ENCODE results near the gene CYBC1. TPM values are rescaled to one million over a fixed set of nuclear protein-coding genes. Genes with fewer than 3 reads are reported as not detected.

CYBC1 gene
- total RNA-seq, 1 donor from 2014 or later: 268 TPM

DNA sequence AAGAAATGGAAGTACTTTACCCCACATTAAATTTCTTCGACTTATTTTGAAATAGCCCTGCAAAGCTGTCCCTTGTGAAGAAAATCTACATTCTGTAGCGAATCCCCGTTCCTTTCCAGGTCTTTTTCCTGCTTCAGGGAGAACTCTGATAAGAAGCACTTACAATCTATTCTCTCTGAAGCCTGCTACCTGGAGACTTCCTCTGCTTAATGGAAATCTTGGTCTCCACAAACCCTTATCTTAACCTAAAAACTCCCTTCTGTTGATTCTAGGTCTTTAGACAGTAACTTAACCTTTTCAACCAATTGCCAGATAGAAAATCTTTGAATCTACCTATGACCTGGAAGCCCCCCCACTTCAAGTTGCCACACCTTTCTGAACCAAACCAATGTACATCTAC lies 1.6 kb upstream of the CYBC1 start:
- H3K36me3 Mint-ChIP-seq (ENCODE audit: low read depth): peaks cover 20% of the 10 kb centered on the region
- H3K27me3 Mint-ChIP-seq: no peaks in the 10 kb centered on the region
- H3K9me3 Mint-ChIP-seq: no peaks in the 10 kb centered on the region
- H3K27ac Mint-ChIP-seq: peak overlapping the region; percentile 95
- DNase-seq: no peak
- H3K4me3 Mint-ChIP-seq: peak overlapping the region; percentile 89
- intact Hi-C loops (cut with micrococcal nuclease): loop anchor here (5.0 to 10.0 kb wide), 3 partner anchors 195 to 303 kb away; partner anchors contain the start of genes TBCD and WDR45B
- H3K4me1 Mint-ChIP-seq: peaks cover 27% of the 10 kb centered on the region

GRCh38 chr17:82449883-82450356 lies 632 bp downstream of the CYBC1 start:
- H3K27ac Mint-ChIP-seq: peak overlapping the region; percentile 95
- H3K36me3 Mint-ChIP-seq (ENCODE audit: low read depth): peaks cover 33% of the 10 kb centered on the region
- no peaks in the 10 kb centered on the region for H3K27me3 Mint-ChIP-seq
- H3K4me3 Mint-ChIP-seq: peak overlapping the region; percentile 89
- no peaks in the 10 kb centered on the region for H3K9me3 Mint-ChIP-seq
- H3K4me1 Mint-ChIP-seq: peaks cover 20% of the 10 kb centered on the region
- peak; percentile 78 for DNase-seq
- intact Hi-C loops (cut with micrococcal nuclease): loop anchor here (1.0 to 10.0 kb wide), 7 partner anchors 8 to 305 kb away; partner anchors contain the start of genes HEXD, NARF, OGFOD3 and TBCD

- Mint-ChIP-seq H3K9me3 (no peaks in the 10 kb centered on the region), H3K36me3 (ENCODE audit: low read depth) (peaks cover 34% of the 10 kb centered on the region), H3K27ac (peak overlapping the region; percentile 95), H3K4me3 (peak overlapping the region; percentile 89), H3K27me3 (no peaks in the 10 kb centered on the region), H3K4me1 (peaks cover 20% of the 10 kb centered on the region)
- intact Hi-C loops (cut with micrococcal nuclease): loop anchor here (1.0 kb wide), 2 partner anchors 31 to 105 kb away; partner anchors contain the start of genes HEXD and OGFOD3
- DNase-seq: peak; percentile 93
Measured at GRCh38 chr17:82449131-82449882, 1.2 kb downstream of the CYBC1 start.

DNA sequence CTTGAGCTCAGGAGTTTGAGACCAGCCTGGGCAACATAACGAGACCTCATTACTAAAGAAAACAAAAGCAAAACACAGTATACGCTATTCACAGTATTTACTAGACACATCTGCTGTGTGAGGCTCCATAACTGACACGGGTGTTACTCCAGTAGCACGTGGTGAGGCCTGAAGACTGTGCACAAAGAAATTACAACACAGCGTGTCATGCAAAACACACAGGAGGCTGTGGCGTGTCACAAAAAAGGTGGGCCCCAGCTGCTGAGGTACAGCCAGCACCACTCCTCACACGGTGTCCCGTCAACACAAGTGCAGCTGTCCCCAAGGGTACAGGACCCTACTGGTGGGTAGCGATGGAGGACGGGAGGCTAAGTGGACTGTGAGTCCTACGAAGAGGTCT lies 2.7 kb downstream of the CYBC1 start:
- peak overlapping the region; percentile 63 for H3K4me3 Mint-ChIP-seq
- peaks cover 36% of the 10 kb centered on the region for H3K36me3 Mint-ChIP-seq (ENCODE audit: low read depth)
- no peak for DNase-seq
- no peaks in the 10 kb centered on the region for H3K27me3 Mint-ChIP-seq
- intact Hi-C loops (cut with micrococcal nuclease): no loop called here
- H3K27ac Mint-ChIP-seq: peak overlapping the region; percentile 52
- no peaks in the 10 kb centered on the region for H3K9me3 Mint-ChIP-seq
- peaks cover 18% of the 10 kb centered on the region for H3K4me1 Mint-ChIP-seq

GRCh38 chr17:82446649-82447048 lies 3.9 kb downstream of the CYBC1 start:
- Mint-ChIP-seq H3K36me3 (ENCODE audit: low read depth) (peaks cover 36% of the 10 kb centered on the region), H3K4me1 (peaks cover 9% of the 10 kb centered on the region), H3K27ac (peak overlapping the region; percentile 48), H3K4me3 (peak overlapping the region; percentile 26), H3K9me3 (no peaks in the 10 kb centered on the region), H3K27me3 (no peaks in the 10 kb centered on the region)
- intact Hi-C loops (cut with micrococcal nuclease): no loop called here
- no peak for DNase-seq

- Mint-ChIP-seq H3K9me3 (no peaks in the 10 kb centered on the region), H3K36me3 (ENCODE audit: low read depth) (peaks cover 38% of the 10 kb centered on the region), H3K4me3 (no peak overlapping the region), H3K27me3 (no peaks in the 10 kb centered on the region), H3K27ac (no peak overlapping the region), H3K4me1 (peaks cover 4% of the 10 kb centered on the region)
- intact Hi-C loops (cut with micrococcal nuclease): no loop called here
- DNase-seq: no peak
Measured at GRCh38 chr17:82446124-82446523, 4.4 kb downstream of the CYBC1 start.

GRCh38 chr17:82445542-82445941 lies 5.0 kb downstream of the CYBC1 start:
- Mint-ChIP-seq H3K4me3 (no peak overlapping the region), H3K36me3 (ENCODE audit: low read depth) (peaks cover 39% of the 10 kb centered on the region), H3K9me3 (no peaks in the 10 kb centered on the region), H3K4me1 (peaks cover 3% of the 10 kb centered on the region), H3K27me3 (no peaks in the 10 kb centered on the region), H3K27ac (no peak overlapping the region)
- DNase-seq: no peak
- intact Hi-C loops (cut with micrococcal nuclease): no loop called here

DNA sequence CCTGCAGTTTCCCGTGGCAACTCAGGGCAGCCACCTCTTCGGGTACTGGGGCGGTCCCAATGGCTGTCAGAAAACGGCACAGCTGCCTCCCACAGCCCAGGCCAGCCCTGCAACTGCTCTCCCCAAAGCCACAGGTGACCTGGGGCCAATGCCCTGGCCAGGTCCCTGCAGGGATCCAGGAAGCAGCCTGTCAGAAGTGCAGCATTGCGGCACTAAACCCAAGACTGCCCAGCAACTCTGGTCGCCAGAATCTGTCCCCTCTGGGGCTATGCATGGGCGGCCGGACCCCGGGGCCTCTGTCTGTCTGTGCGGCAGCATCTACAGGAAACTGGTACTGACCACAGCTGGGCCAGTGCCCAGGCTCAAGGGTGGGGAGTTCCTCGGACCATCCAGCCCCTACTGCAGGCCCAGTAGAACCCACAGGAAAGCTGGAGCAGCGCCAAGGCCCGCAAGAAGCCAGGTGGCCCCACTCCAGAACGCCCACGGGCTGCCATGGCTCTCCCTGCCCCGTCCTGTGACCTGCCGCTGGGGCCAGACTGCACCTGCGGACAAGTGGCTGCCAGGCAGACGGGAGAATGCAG lies 5.5 kb downstream of the CYBC1 start:
- intact Hi-C loops (cut with micrococcal nuclease): no loop called here
- Mint-ChIP-seq H3K4me3 (no peak overlapping the region), H3K36me3 (ENCODE audit: low read depth) (peaks cover 42% of the 10 kb centered on the region), H3K9me3 (no peaks in the 10 kb centered on the region), H3K27me3 (no peaks in the 10 kb centered on the region), H3K27ac (no peak overlapping the region), H3K4me1 (peaks cover 3% of the 10 kb centered on the region)
- no peak for DNase-seq

DNA sequence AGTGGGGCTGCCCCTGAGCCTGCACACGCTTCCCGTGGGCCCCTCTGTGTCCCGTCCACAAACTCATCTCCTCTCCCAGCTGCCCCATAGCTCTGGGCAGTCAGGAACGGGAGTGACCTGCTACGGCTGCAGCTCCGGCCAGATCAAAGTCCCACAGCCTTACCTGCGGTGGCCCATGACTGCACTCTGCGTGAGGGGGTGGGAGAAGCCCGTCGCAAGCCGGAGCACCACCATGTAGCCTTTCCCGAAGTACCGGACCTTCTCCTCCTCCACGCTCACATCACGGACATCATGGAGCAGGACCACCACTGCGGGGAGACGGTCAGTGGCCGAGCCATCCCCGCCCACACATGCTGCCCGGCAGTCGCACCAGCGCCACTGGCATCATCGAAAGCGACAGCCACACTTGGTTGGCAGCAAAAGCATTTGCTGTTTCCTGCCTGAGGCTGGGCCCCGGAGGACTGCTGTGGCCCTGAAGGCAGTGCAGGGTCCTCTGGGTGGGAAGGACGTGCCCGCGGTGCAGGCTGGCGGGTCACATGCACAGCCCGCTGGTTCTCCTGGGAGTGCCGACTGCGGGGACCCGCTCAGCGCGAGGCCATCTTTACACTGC lies 6.2 kb downstream of the CYBC1 start:
- Mint-ChIP-seq H3K36me3 (ENCODE audit: low read depth) (peaks cover 37% of the 10 kb centered on the region), H3K9me3 (no peaks in the 10 kb centered on the region), H3K27ac (no peak overlapping the region), H3K4me3 (no peak overlapping the region), H3K4me1 (peaks cover 3% of the 10 kb centered on the region), H3K27me3 (no peaks in the 10 kb centered on the region)
- intact Hi-C loops (cut with micrococcal nuclease): no loop called here
- no peak for DNase-seq

DNA sequence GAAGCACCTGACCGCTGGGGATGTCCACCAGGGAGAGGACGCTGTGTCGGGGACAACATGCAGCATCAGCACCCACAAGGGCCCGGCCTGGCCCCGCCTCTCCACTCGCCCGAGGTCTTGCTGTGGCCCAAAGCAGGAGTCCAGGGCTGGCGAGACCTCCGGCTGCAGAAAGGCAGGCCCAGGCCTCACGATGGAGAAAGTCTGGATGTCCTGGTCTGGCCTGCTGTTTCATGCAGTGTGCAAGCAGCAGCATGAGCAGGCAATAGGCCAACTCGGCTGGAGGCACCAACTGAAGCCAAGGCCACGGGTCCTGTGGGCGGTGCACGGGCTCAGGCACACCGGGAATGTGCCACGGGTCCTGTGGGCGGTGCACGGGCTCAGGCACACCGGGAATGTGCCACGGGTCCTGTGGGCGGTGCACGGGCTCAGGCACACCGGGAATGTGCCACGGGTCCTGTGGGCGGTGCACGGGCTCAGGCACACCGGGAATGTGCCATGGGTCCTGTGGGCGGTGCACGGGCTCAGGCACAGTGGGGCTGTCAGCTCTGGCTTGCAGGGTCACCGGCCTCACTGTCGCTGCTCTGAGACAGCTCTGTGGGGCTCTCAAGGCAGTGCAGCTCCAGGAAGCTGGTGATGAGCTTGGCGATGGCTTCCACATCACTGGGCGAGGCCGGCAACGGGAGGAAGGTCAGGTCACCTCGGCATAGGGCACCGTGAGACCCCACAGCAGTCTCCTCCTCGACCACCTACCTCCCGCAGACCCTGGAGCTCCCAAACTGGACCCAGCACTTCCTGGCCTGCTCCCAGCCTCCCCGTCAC lies 6.9 kb downstream of the CYBC1 start:
- H3K4me3 Mint-ChIP-seq: no peak overlapping the region
- no peak overlapping the region for H3K27ac Mint-ChIP-seq
- peaks cover 34% of the 10 kb centered on the region for H3K36me3 Mint-ChIP-seq (ENCODE audit: low read depth)
- no peak for DNase-seq
- intact Hi-C loops (cut with micrococcal nuclease): no loop called here
- H3K27me3 Mint-ChIP-seq: no peaks in the 10 kb centered on the region
- H3K9me3 Mint-ChIP-seq: no peaks in the 10 kb centered on the region
- H3K4me1 Mint-ChIP-seq: peaks cover 3% of the 10 kb centered on the region

- Mint-ChIP-seq H3K4me1 (peaks cover 3% of the 10 kb centered on the region), H3K36me3 (ENCODE audit: low read depth) (peaks cover 32% of the 10 kb centered on the region), H3K27me3 (no peaks in the 10 kb centered on the region), H3K9me3 (no peaks in the 10 kb centered on the region), H3K4me3 (no peak overlapping the region), H3K27ac (no peak overlapping the region)
- intact Hi-C loops (cut with micrococcal nuclease): no loop called here
- DNase-seq: no peak
Measured at GRCh38 chr17:82442643-82443464, 7.7 kb downstream of the CYBC1 start.

DNA sequence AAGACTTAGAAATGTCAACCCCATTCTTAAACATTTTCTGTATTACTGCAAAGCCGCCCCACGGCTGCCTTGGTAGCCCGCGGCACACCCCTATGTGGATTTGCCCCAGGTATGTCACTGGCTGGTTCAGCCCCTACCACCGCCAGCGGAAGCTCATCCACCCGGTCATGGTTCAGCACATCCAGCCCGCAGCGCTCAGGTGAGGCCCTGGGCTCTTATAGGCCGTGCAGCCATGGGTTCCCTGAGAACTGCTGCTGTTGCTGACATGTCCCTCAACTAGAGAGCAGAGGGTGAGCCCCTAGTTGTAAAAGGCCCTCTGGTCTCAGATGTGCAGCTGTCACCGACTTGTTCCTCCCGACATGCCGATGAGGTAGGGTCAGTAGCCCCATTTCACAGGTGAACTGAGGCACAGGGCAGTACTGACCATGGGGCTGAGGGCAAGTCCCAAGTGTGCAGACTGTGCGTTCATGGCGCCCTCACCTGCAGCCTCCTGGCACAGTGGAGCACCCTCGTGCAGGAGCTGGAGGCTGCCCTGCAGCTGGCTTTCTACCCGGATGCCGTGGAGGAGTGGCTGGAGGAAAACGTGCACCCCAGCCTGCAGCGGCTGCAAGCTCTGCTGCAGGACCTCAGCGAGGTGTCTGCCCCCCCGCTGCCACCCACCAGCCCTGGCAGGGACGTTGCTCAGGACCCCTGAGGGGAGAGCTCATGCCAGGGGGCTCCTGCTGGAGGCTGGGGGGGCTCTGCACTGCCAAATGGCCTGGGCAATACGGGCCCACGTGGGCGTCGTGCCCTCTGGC lies 8.7 kb downstream of the CYBC1 start:
- no peak for DNase-seq
- Mint-ChIP-seq H3K4me3 (no peak overlapping the region), H3K4me1 (no peaks in the 10 kb centered on the region), H3K9me3 (no peaks in the 10 kb centered on the region), H3K36me3 (ENCODE audit: low read depth) (peaks cover 29% of the 10 kb centered on the region), H3K27me3 (no peaks in the 10 kb centered on the region), H3K27ac (no peak overlapping the region)
- intact Hi-C loops (cut with micrococcal nuclease): no loop called here

All from activated CD4-positive, alpha-beta T cell treated with anti-CD3 and anti-CD28 coated beads, Interleukin-2, amount 10 ng/mL, durations not matched to agents 24 days and 14 days (primary cell).